HCT116 (cell line): ENCODE measurements around the gene RUNX2. TPM values are rescaled to one million over a fixed set of nuclear protein-coding genes. Genes with fewer than 3 reads are reported as not detected.

Experiments
- ATAC-seq: fragments of 200-7000 bp; cut with Tn5 transposase; 2 replicates; pipeline ENCODE4 v1.9.1; 2020; ENCODE audit warnings: mild to moderate bottlenecking, moderate library complexity
- BruUV-seq: library from RNA; stranded (reverse); fragments of 400-500 nt; replicated peaks from 2 replicates; lab custom pipeline; 2021; lab: Mats Ljungman, UMichigan
- CTCF ChIA-PET: fragments of 300-600 bp; sonication (Branson Sonifier 250); formaldehyde crosslinking; loops from one replicate; lab custom pipeline; 2021; ENCODE audit warnings: antibody characterized with exemption; lab: Charles Lee
- POLR2A ChIA-PET: fragments of 300-600, 350-600 bp; sonication (Branson Sonifier 250); formaldehyde crosslinking; loops from one replicate; lab custom pipeline; 2021; ENCODE audit warnings: antibody characterized with exemption; lab: Charles Lee
- RAD21 ChIA-PET, 2 experiments: fragments of 300-600 bp; sonication (Branson Sonifier 250); formaldehyde crosslinking; loops; one replicate each; lab custom pipeline; 2023; ENCODE audit warnings: low total read pairs in 2 of 2; ENCODE audit not compliant: uncharacterized antibody in 2 of 2, unreplicated experiment in 2 of 2, low non-redundant PET in 1 of 2; lab: Charles Lee
- DNase-seq: peaks from one replicate; pipeline ENCODE4 v3.0.0-alpha.2; 2010; ENCODE audit warnings: low read depth, low spot score
- H2AFZ ChIP-seq: fragments of 200-600 bp; shearing (Covaris generic), sonication (generic); 2 replicates; pipeline ENCODE4 v1.6.1; 2017; ENCODE audit warnings: low read depth, mixed run types, mixed read lengths, antibody characterized with exemption, low read length; ENCODE audit not compliant: poor library complexity, severe bottlenecking
- H3K27ac ChIP-seq: 2 replicates; pipeline ENCODE4 v1.5.1; 2012; ENCODE audit warnings: low read depth, low read length
- H3K27me3 ChIP-seq: fragments of 200-600 bp; sonication (generic); 2 replicates; pipeline ENCODE4 v1.6.1; 2016; ENCODE audit warnings: mixed run types, low read length, mixed read lengths; ENCODE audit not compliant: insufficient read depth
- H3K36me3 ChIP-seq, 2 experiments: fragments of 200-500 bp in 1 of 2; fragments of 200-600 bp in 1 of 2; sonication (Bioruptor generic) in 1 of 2; sonication (generic) in 1 of 2; 2 replicates each; pipeline versions ENCODE4 v1.5.1 to v1.6.1; 2014 to 2016; ENCODE audit warnings: low read length in 2 of 2, inconsistent platforms in 1 of 2, mixed read lengths in 1 of 2, mixed run types in 1 of 2; ENCODE audit not compliant: insufficient read depth in 2 of 2, control insufficient read depth in 1 of 2
- H3K4me1 ChIP-seq, 2 experiments: fragments of 200-600 bp in 1 of 2; sonication (generic) in 1 of 2; 2 replicates each; pipeline versions ENCODE4 v1.5.1 to v1.6.1; 2012 to 2017; ENCODE audit warnings: low read length in 2 of 2, inconsistent platforms in 1 of 2, mild to moderate bottlenecking in 1 of 2, mixed read lengths in 1 of 2, mixed run types in 1 of 2, moderate library complexity in 1 of 2; ENCODE audit not compliant: insufficient read depth in 2 of 2, control insufficient read depth in 1 of 2
- H3K4me2 ChIP-seq: fragments of 200-600 bp; sonication (generic); 2 replicates; pipeline ENCODE4 v1.6.1; 2017; ENCODE audit warnings: mixed run types, low read length, mixed read lengths
- H3K4me3 ChIP-seq, 2 experiments: fragments of 200-600 bp in 1 of 2; sonication (generic) in 1 of 2; replicated peaks in 1 of 2; 2 replicates each; pipeline ENCODE4 v1.5.1; 2011 to 2016; ENCODE audit warnings: low read length in 2 of 2, control low read depth in 1 of 2, low read depth in 1 of 2, mild to moderate bottlenecking in 1 of 2, mixed read lengths in 1 of 2, mixed run types in 1 of 2
- H3K79me2 ChIP-seq: fragments of 200-600 bp; sonication (generic); 2 replicates; pipeline ENCODE4 v1.6.1; 2017; ENCODE audit warnings: mild to moderate bottlenecking, mixed run types, low read length, moderate library complexity, mixed read lengths; ENCODE audit not compliant: insufficient read depth
- H3K9ac ChIP-seq: fragments of 200-600 bp; sonication (generic); 2 replicates; pipeline ENCODE4 v1.6.1; 2016; ENCODE audit warnings: low read length, mixed read lengths
- H3K9me2 ChIP-seq: fragments of 200-600 bp; sonication (generic), shearing (Covaris generic); 2 replicates; pipeline ENCODE4 v1.6.1; 2017; ENCODE audit warnings: mixed run types, mild to moderate bottlenecking, moderate library complexity; ENCODE audit not compliant: insufficient read depth
- H3K9me3 ChIP-seq, 2 experiments: fragments of 200-500 bp in 1 of 2; fragments of 200-600 bp in 1 of 2; sonication (Bioruptor generic) in 1 of 2; sonication (generic) in 1 of 2; 2 replicates each; pipeline ENCODE4 v1.6.1; 2014 to 2017; ENCODE audit warnings: low read length in 2 of 2, mixed read lengths in 2 of 2, inconsistent platforms in 1 of 2, low read depth in 1 of 2, mild to moderate bottlenecking in 1 of 2, mixed run types in 1 of 2, moderate library complexity in 1 of 2; ENCODE audit not compliant: control insufficient read depth in 1 of 2, insufficient read depth in 1 of 2
- H4K20me1 ChIP-seq: fragments of 200-600 bp; sonication (generic), shearing (Covaris generic); 2 replicates; pipeline ENCODE4 v1.6.1; 2017; ENCODE audit warnings: mixed run types, mild to moderate bottlenecking, moderate library complexity; ENCODE audit not compliant: insufficient read depth
- CTCF ChIP-seq, 3 experiments: fragments of 200-600 bp in 1 of 3; sonication (generic) in 1 of 3; IDR thresholded peaks in 2 of 3; conservative IDR thresholded peaks in 1 of 3; 2 replicates each; pipeline ENCODE4 v1.5.1; 2012 to 2017; ENCODE audit warnings: low read depth in 2 of 3, low read length in 2 of 3, antibody characterized with exemption in 1 of 3, borderline replicate concordance in 1 of 3, control low read depth in 1 of 3, mild to moderate bottlenecking in 1 of 3, mixed read lengths in 1 of 3, mixed run types in 1 of 3, moderate library complexity in 1 of 3; ENCODE audit not compliant: insufficient read depth in 1 of 3
- EGR1 ChIP-seq: IDR thresholded peaks from 2 replicates; pipeline ENCODE4 v1.6.1; 2012; ENCODE audit warnings: low read depth
- EZH2 ChIP-seq: fragments of 200-600 bp; sonication (generic); IDR thresholded peaks from 2 replicates; pipeline ENCODE4 v1.6.1; 2017; ENCODE audit warnings: antibody characterized with exemption, mixed run types
- REST ChIP-seq: IDR thresholded peaks from 2 replicates; pipeline ENCODE4 v1.6.1; 2012; ENCODE audit warnings: low read depth
- SP1 ChIP-seq: IDR thresholded peaks from 2 replicates; pipeline ENCODE4 v1.6.1; 2012; ENCODE audit warnings: low read depth
- SRF ChIP-seq: IDR thresholded peaks from 2 replicates; pipeline ENCODE4 v1.6.1; 2012; ENCODE audit warnings: low read depth
- YY1 ChIP-seq: IDR thresholded peaks from 2 replicates; pipeline ENCODE4 v1.6.1; 2011; ENCODE audit warnings: low read length, low read depth, moderate library complexity, mild to moderate bottlenecking; ENCODE audit not compliant: insufficient replicate concordance; ENCODE audit errors: extremely low read depth
- ZNF274 ChIP-seq: fragments of 200-500 bp; sonication (Bioruptor generic); IDR thresholded peaks from 2 replicates; pipeline ENCODE4 v1.6.1; 2014; ENCODE audit warnings: mild to moderate bottlenecking, low read depth, low read length, inconsistent platforms
- intact Hi-C: fragments of 100-400 bp; cut with micrococcal nuclease; formaldehyde crosslinking; loops from 2 replicates; pipeline ENCODE4 v1.10.0; 2022
- total RNA-seq: library from RNA; stranded (reverse); gene quantifications from one replicate; pipeline ENCODE4 v1.2.1, GENCODE V29; 2021; ENCODE audit not compliant: unreplicated experiment

The RUNX2 gene
- total RNA-seq, 1 experiment from 2014 or later = 1.1 TPM

GRCh38 chr6:45518013-45518720, 190.0 kb downstream of the RUNX2 start:
- no peaks in the 10 kb centered on the region for H3K36me3 ChIP-seq
- DNase-seq = no peak
- H3K9me2 ChIP-seq = no peaks in the 10 kb centered on the region
- ChIA-PET POLR2A (no interaction called here), CTCF (no interaction called here), RAD21 (no interaction called here)
- H3K79me2 ChIP-seq = no peaks in the 10 kb centered on the region
- no peak for ATAC-seq
- no TSS peak for BruUV-seq
- intact Hi-C loops = no loop called here
- no peak overlapping the region for H3K4me2 ChIP-seq
- H3K9me3 ChIP-seq = no peaks in the 10 kb centered on the region
- H3K9ac ChIP-seq = no peak overlapping the region
- no peak overlapping the region for H3K27ac ChIP-seq
- no peak overlapping the region for H2AFZ ChIP-seq
- TF ChIP-seq SRF (no peak), REST (no peak), EGR1 (no peak), ZNF274 (no peak), CTCF (IDR thresholded peaks at IDR 0.05 in 2 of 3, conservative IDR thresholded peaks at IDR 0.05 in 1 of 3; ENCODE audit: borderline replicate concordance in 1 of 3, insufficient read depth in 1 of 3, low read depth in 2 of 3, low read length in 2 of 3) (no peak), YY1 (no peak), SP1 (no peak), EZH2 (no peak)
- no peaks in the 10 kb centered on the region; the same call in 1 of the 2 replicates for H3K27me3 ChIP-seq
- peaks cover 14 to 25% of the 10 kb centered on the region in 2 experiments for H3K4me1 ChIP-seq
- H3K4me3 ChIP-seq = no peak overlapping the region
- no peaks in the 10 kb centered on the region for H4K20me1 ChIP-seq
